Kasumi-1 (cell line): ENCODE data around the gene ENKUR.
A peak's percentile ranks its signal among the peaks of the same experiment; 100 is the strongest.
"Not testable (repeated sequence)": the region's sequence is repeated elsewhere in the genome, so short reads cannot be mapped to it uniquely, and the experiment has no call there.

Experiments used
- DNase-seq, 2 experiments: peaks; one replicate each; lab custom pipeline; 2025; lab: John Stamatoyannopoulos, UW

ENKUR gene

DNA sequence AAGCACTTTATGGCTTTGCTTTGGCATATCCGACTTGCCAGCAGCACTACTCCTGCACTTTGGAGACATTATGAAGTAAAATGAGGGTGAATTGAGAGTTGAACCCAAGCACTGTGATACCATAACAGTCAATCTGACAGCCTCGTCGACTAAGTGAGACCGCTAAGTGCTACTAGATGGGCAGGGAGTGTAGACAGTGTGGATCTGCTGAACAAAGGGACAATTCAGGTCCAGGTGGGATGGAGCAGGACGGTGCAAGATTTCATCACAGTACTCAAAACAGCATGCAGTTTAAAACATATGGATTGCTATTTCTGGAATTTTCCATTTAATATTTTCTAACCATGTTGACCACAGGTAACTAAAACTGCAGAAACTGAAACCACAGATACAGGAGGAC is 42.8 kb downstream of the ENKUR start:
- DNase-seq = no peak

DNA sequence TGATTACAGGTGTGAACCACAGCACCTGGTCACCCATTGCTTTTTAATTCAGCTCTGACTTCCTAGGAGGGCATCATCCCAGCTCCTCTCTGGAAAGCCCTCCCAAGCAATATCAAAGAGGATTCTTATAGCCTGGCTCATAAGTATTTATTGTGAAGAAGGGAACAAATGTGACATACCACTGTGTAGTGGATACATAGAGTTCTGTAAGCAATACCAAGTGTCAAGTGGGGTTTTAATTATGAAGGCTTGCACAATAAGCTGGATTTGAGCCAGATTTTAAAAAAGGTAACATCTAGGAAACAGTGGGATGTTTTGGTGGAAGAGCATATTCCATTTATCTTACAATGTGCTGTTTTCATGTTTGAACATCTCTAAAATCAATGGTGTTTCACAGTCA is 44.6 kb downstream of the ENKUR start:
- no peak for DNase-seq

DNA sequence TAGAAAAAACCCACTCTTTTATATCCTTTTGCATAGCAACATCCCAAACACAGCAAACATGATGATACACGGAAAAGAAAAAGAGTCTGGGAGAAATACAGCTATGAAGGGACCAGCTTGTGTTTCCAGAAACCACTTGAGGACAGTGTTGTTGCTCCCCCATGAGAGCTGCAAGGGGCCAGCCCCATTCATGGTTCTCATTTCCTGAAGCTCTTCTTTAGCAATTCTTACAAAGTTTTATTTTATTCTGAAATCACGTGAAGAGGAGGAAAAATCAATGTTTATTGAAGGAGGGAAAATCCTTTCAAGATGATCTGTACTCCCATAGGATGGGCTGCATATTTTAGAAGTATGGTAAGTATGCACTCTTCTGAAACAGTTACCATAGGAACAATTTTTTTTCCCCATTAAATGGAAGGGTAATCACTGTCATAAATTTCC is 46.1 kb downstream of the ENKUR start:
- DNase-seq = no peak

GRCh38 chr10:24968951-24969350 is 47.0 kb downstream of the ENKUR start:
- DNase-seq = not testable (repeated sequence)

DNA sequence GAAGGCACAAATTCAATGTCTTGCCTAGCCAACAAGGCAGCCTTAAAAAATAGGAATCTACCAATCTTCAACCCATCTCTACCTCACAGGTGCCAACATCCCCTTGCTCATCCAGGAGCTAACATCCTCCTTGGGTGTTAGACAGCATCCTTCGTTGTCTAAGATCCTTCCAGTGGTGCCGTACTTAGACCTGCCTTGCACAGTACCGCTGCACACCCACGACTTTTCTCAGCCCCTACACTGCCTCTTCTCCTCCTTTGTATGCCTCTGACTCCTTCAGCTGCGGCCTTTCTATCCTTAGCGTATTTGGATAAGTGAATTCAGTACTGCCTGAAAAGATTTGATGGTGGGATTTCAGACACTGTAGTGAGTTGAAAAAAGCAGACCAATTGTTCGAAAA is 47.6 kb downstream of the ENKUR start:
- DNase-seq = no peak

GRCh38 chr10:24966962-24967481 is 48.9 kb downstream of the ENKUR start:
- no peak for DNase-seq

DNA sequence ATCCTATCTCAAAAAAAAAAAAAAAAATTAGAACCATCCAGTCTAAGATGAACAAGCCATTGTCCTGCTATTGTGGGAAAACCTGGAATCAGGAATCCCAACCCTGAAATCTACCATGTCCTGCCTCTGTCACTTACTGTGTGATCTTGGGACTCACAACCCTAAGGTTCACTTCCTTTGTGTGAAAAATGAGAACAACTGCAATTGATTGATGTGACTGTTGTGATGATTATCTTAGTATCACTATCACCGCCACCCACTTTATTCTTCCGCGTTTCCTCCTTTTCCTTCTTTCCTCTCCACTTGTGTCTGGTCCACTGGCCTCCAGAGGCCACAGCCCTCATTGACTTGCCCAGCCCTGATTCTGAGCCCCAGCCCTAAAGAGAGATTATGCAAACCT is 50.9 kb downstream of the ENKUR start:
- no peak for DNase-seq

- no peak for DNase-seq
Measured at GRCh38 chr10:24963521-24964041, 52.4 kb downstream of the ENKUR start.

- no peak for DNase-seq
Measured at GRCh38 chr10:24962995-24963394, 53.0 kb downstream of the ENKUR start.

GRCh38 chr10:24961582-24961981 is 54.4 kb downstream of the ENKUR start:
- DNase-seq = no peak

DNA sequence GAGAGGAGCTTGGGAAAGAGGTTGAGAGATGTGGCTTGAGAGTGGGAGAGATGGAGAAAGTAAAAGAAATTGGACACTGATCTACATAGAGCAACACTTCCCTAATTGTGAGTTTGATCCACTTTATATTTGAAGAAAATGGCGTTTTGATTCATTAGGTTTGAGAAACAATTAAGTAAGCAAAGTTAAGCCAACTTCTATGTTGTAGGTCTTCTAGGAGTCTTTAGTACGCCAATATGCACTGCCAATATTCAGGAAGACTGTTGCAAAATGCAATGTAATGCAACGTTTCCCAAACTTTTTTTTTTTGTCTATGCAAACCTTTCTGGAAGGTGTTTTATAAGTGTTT is 56.6 kb downstream of the ENKUR start:
- no peak for DNase-seq

DNA sequence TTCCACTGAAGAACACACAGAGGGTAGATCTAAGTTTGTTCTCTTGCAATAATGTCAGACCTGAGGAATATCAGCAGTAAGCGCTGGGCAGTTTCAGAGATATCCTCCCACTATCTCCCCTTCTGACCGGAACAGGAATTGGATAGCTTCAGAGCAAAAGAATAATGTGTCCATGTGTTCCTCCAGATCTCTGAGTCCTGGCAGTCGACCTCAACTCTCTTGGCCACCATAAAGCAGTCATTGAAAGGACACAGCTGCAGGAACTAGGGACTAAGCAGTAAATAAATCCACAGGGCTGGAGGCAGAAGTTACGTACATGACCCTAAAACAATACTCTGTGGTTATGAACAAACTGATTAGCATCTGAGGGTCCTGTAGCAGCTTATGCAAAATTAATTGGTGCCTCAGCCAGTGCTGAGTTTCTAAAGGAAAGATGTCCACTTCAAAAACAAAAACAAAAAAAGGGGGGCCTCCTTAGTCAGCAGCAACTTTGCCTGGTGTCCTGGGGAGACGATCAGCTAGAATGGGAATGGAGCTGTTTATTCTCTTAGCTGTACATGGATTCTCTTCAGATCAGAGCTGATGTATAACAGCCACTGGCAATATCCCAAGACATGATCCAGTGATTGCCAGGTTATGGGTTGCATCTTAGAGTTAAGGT is 57.1 kb downstream of the ENKUR start:
- no peak for DNase-seq

- no peak for DNase-seq
Measured at GRCh38 chr10:24958091-24958720, 57.8 kb downstream of the ENKUR start.

DNA sequence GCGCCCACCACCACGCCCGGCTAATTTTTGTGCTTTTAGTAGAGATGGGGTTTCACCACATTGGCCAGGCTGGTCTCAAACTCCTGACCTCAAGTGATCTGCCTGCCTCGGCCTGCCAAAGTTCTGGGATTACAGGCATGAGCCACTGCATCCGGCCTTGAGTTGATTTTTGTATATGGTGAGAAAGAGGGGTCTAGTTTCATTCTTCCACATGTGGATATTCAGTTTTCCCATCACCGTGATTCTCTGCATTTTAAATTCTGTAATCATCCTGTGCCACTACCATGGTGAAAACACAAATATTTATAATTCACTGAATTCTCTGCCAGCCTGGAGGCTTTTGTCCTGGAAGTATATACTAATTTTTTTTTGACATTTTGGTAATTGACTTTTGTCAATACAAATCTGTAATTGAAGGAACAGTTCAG is 58.3 kb downstream of the ENKUR start:
- not testable (repeated sequence) for DNase-seq

DNA sequence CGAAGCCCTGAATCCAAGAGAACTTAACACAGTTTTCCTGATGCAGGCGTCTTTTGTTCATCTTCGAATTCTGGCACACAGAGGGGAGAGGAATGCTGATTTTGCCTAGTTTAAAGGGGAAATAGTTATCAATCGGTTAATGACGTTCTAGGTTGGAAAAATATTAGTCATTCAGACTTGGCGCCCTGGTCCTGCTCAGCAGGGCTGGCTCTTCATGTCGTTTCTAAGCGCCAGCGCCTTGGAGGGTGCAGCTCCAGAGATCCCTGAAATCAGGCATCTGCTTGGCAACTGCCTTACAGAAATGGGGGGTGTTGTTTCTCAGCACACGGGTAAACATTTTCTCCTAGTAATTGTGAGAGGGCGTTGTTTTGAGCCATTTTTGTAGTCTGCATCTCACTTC is 62.3 kb downstream of the ENKUR start:
- DNase-seq = no peak

- peak; percentile 45 to 46 for DNase-seq
Measured at GRCh38 chr10:24952707-24953645, 63.0 kb downstream of the ENKUR start.

DNA sequence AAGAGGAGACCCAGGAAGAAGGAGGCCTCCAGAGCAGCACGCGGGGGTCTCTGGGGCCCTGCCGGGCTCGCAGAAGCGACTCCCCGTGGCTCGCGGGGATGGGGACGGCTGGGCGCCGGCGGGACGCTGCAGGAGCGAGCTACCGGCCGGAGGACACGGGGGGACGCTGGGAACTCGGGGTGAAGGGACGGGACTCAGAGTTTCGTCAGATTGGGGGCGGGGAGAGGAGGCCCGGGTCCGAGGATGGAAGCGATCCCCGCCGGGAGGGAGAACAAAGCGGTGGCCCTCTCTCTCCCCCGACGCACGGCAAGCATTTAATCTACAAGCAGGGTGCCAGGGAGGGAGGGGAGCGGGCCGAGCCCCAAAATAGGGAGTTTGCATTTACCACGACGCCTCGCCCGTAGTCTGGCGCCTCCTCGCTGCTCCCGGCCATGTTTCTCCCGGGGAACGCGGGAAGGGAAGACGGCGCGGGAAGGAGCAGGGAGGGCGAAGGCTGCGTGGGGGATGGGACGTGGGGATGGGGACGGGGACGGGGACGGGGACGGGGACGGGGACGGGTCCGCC is 63.7 kb downstream of the ENKUR start, which contains the start of gene PRTFDC1:
Gene PRTFDC1 (minus strand): TSS at position 464 of the 564 bp plus-strand sequence. CDS start 31 bp downstream, at position 433.
- peak in 1 of 2 experiments; percentile 24 for DNase-seq

DNA sequence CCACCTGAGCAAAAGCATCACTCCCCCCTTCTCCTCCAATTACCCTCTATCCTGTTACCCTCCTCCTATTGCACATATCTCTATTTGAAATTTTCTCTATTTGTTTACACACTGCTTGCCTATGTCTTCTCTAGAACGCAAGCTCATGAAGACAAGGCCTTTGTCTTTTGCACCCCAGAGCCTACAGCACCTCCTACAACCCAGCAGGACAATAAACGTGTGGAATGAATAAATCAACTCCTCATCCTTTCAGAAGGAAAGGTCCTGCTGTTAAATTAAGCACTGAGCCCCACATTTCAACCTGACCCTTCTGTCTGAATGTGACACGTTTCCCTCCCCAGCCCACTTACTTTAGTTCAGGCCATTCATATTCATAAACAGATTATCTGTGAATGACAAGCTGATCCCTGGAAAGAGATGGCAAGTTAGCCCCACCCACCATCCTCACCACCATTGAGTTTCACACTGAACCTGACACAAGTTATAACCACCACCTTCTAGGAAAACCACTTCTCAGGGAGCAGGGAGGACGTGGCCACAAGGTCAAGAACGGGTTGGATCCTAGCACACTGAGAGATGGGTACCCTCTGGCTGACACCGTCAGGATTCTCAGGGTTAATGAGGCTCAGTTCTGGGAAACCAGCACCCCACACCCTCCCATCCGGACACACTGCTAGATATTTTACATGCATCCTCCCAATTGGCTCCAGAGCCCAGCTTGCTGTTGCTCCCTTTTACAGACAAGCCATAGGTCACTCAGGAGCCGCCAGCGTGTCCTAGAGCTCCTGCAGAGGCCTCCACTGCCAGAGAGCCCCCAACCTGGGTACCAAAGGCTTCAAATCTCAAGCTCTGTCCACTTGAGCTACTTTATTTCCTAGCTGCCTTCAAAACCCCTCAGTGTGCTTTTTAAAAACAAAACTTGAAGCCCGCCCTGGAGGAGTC is 64.5 kb downstream of the ENKUR start:
- no peak for DNase-seq

GRCh38 chr10:24950439-24950838 is 65.5 kb downstream of the ENKUR start:
- no peak for DNase-seq

DNA sequence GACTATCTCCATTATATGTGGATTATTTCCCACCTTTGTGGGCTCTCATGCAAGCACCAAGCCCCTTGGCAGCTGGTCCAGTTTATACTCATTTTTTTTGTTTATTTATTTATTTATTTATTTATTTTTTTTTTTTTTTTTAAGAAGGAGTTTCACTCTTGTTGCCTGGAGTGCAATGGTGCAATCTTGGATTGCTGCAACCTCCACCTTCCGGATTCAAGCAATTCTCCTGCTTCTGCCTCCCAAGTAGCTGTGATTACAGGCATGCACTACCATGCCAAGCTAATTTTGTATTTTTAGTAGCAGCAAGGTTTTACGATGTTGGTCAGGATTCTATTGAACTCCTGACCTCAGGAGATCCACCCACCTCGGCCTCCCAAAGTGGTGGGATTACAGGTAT is 66.3 kb downstream of the ENKUR start:
- DNase-seq = no peak
